Measurements from ENCODE around the gene CHD9.
A peak's percentile ranks its signal among the peaks of the same experiment; 100 is the strongest.

The CHD9 gene

GRCh38 chr16:53078765-53079485 is 24.1 kb downstream of the CHD9 start:
- no peak for DNase-seq

DNA sequence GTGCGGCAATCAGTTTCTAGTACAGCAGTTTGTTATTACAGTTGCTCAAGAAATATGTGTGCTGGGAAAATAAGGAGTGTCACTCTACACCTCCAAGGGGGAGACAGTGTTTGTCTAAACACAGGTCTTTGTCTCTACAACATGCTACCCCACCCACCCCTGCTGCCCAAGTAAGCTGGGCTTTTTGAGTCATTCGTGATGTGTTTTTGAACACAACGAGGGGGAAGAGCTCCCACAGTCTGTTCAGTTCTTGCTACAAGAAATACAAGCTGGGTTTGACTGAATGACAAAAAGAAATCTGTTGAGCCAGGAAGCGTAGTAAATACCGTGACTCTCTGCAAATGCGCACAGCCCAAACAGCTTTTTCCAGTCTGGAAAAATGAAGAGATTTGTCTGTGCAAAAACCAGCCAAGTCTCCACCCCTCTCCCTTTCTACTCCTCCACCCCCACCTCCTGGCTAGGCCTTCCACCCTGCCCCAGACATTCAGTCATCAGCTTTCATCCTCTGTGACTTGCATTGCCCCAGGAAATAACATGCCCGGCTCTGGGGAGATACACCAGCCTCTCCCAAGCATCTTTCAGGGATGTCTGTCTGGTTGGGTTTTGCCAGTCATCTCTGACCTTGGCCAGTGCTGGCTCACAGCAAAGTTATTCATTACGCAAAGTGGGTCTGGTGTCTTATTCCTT is 25.7 kb downstream of the CHD9 start:
- peak; percentile 97 for DNase-seq

- no peak for DNase-seq
Observed at GRCh38 chr16:53081032-53081424, 26.2 kb downstream of the CHD9 start.

DNA sequence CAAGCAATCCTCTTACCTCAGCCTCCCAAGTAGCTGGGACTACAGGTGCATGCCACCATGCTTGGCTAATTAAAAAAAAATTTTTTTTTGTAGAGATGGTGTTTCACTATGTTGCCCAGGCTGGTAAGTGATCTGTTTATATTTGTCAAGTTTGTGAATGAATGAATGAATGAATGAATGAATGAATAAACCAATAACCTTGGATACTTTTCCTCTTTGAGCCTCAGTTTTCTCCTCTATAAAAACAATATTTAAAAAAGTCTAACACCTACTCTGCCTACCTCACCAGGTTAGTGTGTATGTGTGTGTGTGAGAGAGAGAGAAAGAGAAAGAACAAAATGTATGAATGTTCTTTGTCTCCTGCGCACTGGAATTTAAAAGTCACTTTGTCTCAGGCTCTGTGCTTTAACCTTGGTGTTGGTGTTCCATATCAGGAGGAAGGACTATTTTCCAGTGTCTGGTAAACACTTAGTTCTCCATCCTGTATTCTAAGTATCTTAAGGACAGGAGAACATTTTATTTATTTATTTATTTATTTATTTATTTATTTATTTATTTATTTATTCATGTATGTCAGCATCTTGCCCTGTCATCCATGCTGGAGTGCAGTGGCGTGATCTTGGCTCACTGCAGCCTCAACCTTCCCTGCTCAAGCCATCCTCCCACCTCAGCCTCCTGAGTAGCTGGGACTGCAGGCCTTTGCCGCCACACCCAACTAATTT is 27.1 kb downstream of the CHD9 start:
- no peak for DNase-seq

DNA sequence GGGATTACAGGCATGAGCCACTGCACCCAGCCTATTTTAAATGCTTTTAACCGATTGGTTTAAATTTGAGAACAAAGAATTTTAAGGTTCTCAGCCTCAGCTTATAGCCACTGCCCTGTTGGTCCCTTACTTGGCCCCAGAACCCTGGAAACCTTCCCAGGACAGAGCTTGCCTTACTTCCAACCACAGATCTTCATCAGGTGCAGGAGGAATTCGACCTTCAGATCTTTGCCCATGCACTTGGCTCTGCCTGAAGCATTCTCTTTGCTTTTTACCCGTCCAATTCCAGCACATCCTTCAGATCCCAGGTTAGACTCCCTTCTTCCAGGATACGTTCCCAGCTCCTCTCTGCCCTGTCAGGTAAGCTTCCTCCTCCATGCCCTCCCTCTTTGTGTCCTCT is 27.7 kb downstream of the CHD9 start:
- DNase-seq, result no peak

- DNase-seq, result no peak
Observed at GRCh38 chr16:53083119-53083518, 28.3 kb downstream of the CHD9 start.

DNA sequence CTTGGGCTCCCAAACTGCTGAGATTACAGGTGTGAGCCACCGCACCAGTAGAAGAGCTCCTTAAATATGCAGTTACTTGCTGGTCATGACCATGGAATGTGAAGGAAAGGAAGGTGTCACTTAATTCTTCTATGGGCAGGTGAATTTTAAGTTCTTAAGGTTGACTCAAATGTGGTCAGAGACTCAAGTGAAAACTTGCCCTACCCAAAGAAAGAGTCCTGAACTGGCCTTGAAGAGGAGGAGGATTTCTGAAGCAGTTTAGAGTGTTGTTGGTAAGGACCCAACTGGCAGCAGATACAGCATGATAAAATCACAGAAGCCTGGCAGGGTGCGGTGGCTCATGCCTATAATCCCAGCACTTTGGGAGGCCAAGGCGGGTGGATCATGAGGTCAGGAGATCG is 29.4 kb downstream of the CHD9 start:
- no peak for DNase-seq

- DNase-seq, result no peak
Observed at GRCh38 chr16:53084746-53085334, 30.0 kb downstream of the CHD9 start.

DNA sequence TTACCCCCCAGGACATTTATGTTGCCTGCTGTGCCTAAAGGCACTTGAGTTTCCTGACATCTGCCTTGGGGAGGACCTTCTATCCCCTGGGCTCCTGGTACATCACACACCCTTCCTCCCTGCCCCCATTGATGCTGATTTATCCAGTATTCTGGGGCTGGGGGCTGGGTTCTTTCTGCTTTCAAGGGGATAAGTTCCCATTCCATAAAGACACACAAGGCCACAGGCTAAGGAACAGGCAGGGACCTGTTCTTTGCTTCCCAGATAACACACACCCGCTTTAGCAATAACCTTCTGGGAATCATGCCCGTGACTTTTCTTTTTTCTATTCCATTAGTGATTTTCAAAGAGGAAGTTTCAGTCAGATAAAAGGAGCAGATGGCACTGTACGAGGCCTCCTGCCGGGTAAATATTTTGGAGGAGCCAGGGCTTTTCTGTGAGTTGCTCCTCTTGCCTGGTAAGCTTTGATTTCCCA is 30.6 kb downstream of the CHD9 start:
- peak; percentile 64 for DNase-seq

- DNase-seq, result peak; percentile 71
Observed at GRCh38 chr16:53085931-53086421, 31.2 kb downstream of the CHD9 start.

DNA sequence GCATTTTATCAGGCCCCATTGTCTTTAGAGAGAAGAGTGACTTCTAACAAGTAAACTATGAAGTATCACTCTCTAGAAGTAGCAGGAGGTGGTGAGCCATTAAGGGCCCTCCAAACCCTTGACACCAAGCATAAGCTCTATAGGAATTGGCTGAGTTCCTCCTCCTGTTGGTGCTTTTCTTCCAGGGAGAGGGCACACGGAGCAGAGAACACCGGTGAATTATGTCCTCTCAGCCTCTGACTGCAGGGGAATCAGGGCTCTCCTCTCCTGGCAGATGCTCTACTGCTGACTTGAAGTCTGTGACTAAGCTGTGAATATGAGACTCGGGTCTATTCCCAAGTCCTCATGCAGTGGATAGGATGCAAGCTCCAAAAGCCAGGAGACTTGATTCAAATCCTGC is 32.3 kb downstream of the CHD9 start:
- no peak for DNase-seq

GRCh38 chr16:53089434-53090285 is 34.9 kb downstream of the CHD9 start:
- no peak for DNase-seq

GRCh38 chr16:53090286-53090590 is 35.4 kb downstream of the CHD9 start:
- DNase-seq, result no peak

GRCh38 chr16:53090591-53091411 is 36.0 kb downstream of the CHD9 start:
- DNase-seq, result peak; percentile 52

- DNase-seq, result peak; percentile 88
Observed at GRCh38 chr16:53091466-53092211, 36.8 kb downstream of the CHD9 start.

DNA sequence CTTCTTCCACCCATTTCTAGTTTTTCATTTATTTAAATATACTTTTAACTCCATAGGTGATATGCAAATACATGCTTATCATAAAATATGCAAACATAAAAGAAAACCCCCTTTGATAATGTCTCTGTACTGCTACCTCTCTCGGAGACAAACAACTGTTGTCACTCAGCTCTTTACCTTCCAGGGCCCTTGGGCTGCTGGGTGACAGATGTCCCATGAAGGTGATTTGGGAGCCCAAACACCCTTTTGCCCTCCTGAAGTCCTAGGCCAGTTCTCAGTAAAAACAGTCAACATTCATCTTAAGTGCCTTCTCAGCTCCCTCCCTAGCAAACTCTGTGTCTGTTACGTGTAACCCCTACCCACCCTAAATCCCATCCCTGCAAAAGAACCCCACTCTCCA is 37.5 kb downstream of the CHD9 start:
- no peak for DNase-seq

- DNase-seq, result no peak
Observed at GRCh38 chr16:53093162-53093744, 38.5 kb downstream of the CHD9 start.

GRCh38 chr16:53094013-53094630 is 39.3 kb downstream of the CHD9 start:
- DNase-seq, result peak; percentile 53

- DNase-seq, result no peak
Observed at GRCh38 chr16:53097190-53097589, 42.4 kb downstream of the CHD9 start.

Data from islet precursor cell (in vitro differentiated cells).